Heart left ventricle (tissue), 13 donors: ENCODE measurements around the gene MZT2A.

Source experiments
- CTCF ChIP-seq, 12 donors: fragments of 200-600 bp; sonication (generic) in 4 of 12; IDR thresholded peaks; one replicate each; pipeline versions ENCODE4 v1.5.0 to v1.8.0; 2018 to 2022; ENCODE audit warnings: antibody characterized with exemption in 12 of 12, mild to moderate bottlenecking in 5 of 12
- POLR2A ChIP-seq, 2 donors: fragments of 450-650 bp; IDR thresholded peaks; one replicate each; pipeline ENCODE4 v1.6.1; 2017; ENCODE audit warnings: antibody characterized with exemption in 2 of 2, mild to moderate bottlenecking in 2 of 2, moderate library complexity in 2 of 2
- donor health status: ischemic (EF 13 %, LVEDD 7.1; RV severe dilation, severe dysfunction).
- donor health status: DM: no; HTN: yes; CAD: no.
- donor health status: DM: no; HTN: no; CAD: no.
- donor health status: ischemic (EF 25% LVEDD 6.9; RV normal size, moderate dysfunction).
- donor health status: ischemic (EF 25% LVEDD 5.7; RV mildly dilated, moderate dysfunction).
- donor health status: ischemic (EF 35%, LVEDD 5.7; RV mildly dilated, moderate dysfunction).
- donor health status: nonischemic (EF 11% LVEDD 7.7; RV severe dilation, severe dysfunction).
- donor health status: DM: yes; HTN: yes; CAD: no.
- donor health status: PGD.
- donor health status: ischemic (EF 29% LVEDD 5.4; RV normal size, mild dysfunction).
- donor health status: nonischemic (EF 23%, LVEDD 6.1; RV moderate dilation, normal function).

GRCh38 chr2:131493199-131493968 is 1.2 kb upstream of the MZT2A start:
- TF ChIP-seq POLR2A (IDR thresholded peaks at IDR 0.05) (no peak), CTCF (IDR thresholded peaks at IDR 0.05) (no peak)
